HG03558 (cell line): Measurements from ENCODE around the gene PDIA6.

Source experiments
- ATAC-seq: cut with Tn5 transposase; IDR thresholded peaks from one replicate; pipeline ENCODE4 v1.9.1; 2021; ENCODE audit warnings: moderate number of reproducible peaks; ENCODE audit not compliant: unreplicated experiment; ENCODE audit errors: extremely low read depth

The PDIA6 gene

DNA sequence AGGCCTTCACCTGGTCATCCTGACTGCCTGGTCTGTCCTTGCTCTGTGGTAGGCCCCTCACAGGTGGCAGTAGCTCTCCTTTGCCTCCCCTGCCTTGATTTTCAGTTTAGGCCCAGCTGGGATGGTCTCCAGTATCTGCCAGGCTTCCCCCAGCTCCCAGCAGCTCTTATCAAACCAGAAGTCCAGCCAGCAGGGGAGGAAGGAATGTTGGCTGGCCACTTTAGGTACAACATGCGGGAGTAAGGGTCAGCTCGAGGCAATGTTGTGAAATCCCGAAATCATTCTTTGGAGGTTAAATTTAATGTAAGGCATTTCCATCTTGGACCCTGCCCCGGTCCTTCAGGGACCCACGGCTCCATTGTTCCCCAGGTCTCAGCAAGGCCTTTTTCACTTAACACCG, 74.4 kb downstream of the PDIA6 start:
- ATAC-seq = no peak

DNA sequence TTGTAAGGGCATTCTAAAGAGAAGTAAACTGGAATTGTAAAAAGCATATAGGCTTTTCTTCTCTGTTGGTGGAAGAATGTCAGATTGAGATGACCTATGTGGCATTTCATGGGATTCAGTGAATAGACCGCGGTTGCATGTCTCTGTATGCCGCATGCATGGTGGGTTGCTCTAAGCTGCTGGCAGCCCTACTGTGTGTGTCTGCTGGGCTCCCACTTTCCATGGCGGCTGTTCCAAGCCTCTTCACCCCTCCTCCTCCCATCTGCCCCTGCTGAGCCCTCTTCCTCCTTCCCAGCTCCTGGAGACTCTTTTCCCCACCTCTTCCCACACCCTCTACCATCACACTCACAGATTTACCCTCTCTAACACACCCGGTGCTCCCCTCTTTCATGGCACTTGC, 78.6 kb downstream of the PDIA6 start:
- no peak for ATAC-seq

DNA sequence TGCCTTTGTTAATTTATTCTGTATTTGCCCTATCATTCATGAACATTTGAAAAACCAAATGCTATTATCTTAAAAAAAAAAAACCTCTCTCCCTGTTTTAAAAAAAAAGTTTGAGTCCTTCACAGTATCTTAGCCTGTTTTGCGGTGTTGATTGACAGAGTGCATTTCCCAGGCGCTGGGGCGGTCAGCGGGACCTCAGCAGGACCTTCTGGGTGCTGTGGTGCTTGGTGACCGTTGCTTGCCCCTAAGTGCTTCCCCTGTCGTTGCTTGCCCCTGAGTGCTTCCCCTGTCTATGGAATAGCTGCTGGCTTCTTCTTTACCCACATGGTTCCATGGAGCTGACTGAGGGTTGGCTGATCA, 79.0 kb downstream of the PDIA6 start:
- no peak for ATAC-seq
